Ammon's horn (tissue), 1 donor: ENCODE measurements around the gene AFF3.

Experiments used
- DNase-seq: peaks from one replicate; pipeline ENCODE4 v3.0.0-alpha.2; 2016; ENCODE audit warnings: low spot score

Gene AFF3

DNA sequence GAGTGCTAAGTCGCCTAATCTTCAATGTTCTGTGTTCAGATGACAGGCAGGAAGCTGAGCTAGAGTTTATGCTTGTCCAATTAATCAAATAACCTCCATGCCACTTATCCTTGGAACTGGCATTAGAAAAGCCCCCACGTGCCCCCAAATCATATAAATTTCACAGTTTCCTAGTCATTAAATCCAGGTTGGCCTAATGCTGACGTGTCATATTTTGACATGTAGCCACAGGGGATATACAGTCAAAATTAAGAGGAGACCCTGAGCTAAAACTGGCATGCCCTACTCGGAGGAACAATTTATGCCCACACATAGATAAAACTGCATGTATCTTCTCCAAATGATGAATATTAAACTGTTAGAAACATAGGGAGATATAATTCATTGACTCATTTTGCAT, 101.0 kb downstream of the AFF3 start:
- no peak for DNase-seq

DNA sequence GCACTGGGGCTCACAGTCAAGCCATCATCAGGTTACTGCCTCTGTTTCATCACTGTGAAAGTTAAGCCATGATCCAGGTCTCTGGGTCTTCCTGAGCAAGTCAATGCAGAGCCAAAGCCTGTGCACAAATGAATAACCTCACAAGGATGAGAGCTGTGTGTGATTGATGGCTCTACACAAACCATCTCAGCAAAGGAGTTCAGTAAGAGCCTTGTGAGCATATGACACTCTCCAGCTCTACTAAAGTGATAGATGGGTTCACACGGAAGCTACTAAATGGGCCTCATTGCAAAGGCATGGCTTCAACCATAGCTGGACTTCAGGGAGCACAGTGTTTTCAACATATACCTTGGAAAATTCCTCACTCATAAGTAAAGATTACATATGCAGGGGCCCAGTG, 101.5 kb downstream of the AFF3 start:
- no peak for DNase-seq

DNA sequence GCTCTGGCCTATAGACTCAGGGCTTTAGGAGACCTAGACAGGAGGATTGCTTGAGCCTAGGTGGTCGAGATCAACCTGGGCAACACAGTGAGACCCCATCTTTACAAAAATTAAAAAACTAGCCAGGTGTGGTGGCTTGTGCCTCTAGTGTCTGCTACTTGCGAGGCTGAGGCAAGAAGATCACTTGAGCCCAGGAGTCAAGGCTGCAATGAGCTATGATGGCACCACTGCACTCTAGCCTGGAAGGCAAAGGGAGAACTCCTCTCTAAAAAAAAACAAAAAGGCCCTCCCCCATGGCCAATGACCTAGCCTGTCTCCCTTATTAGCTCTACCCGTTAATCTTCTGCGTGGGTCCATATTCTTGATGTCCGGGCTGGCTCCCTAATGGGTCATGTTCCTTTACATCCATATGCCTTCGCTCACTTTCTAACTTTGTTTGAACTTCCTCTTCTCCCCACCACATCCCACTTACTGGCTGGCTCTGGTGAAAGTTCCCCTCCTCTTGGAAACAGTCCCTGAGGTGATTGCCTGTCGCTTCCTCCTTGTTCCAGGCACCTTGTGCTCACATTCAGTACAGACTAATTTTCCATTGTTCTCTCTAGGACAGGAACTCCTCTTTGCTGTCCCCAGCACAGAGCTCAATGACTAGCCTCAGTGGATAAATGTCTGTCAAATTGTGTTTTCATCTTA, 103.0 kb downstream of the AFF3 start:
- DNase-seq = peak; percentile 25

DNA sequence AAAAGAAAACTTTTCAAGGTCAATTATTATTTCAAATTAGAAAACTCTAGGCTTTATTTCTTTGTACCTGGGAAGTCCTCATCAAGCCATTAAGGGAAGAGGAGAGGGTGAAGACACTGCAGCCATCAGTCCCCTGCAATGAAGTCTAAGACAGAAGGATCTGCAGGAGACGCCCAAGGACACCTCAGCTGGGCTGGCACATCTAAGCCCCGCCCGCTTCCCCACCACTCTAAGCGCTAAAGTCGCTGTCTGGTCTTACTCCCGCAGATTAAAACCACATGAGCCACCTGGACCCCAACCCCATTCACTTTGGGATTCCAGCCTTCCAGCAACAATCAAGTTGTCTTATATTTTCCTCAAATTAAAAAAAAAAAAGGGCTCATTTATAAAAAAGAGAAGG, 104.4 kb downstream of the AFF3 start:
- DNase-seq = no peak

DNA sequence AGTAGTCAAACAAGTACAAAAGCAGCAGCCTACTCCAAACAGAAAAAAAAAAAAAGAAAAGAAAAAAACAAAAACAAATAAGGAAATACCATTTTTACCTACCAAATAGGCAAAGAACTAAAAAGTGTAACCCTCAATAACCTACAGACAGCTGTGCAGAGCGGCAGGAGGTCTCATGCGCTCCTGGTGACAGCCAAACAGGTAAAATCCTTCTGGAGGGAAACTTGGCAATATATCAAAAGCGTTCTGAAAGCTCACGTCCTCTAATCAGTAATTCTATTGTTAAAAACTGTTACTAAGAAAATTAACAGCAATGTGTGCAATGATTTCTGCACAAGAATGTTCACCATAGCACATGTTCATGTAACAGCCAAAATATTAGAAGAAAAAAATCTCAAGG, 105.6 kb downstream of the AFF3 start:
- no peak for DNase-seq

DNA sequence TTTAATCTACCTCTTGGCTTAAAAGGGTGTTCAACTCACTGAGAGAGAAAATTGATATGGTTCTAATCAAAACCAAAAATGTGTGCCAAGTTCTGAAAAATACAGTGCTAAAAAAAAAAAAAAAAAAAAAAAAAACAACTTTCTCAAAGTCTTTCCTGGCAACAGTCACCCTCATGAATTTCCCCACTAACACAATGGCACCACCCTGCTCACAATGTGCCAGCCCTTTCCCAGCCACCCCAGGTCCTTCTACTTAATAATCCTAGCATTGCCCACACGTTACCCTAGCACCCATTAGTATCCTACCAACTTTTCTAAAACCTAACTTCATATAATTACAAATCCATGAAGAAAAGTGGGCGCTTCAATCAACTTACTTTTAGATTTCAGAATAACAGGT, 106.4 kb downstream of the AFF3 start:
- DNase-seq = no peak

DNA sequence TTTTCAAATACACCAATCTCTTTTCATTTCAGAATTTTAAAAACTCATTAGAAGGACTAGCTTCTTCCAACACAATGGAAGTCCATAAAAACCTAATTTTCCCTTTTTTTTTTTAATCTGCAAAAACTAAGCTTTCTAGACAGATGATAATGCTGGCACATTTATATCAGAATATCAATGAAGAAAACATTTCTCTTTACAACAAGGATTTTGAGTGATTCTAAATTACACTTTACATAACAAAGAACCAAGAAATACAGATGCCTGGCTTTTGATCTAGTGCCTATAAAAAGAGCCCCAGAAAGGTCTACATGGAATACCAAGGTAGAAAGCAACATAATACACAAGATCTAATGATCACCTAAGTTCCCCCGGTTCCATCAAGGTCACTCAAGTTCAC, 108.0 kb downstream of the AFF3 start:
- DNase-seq = no peak

DNA sequence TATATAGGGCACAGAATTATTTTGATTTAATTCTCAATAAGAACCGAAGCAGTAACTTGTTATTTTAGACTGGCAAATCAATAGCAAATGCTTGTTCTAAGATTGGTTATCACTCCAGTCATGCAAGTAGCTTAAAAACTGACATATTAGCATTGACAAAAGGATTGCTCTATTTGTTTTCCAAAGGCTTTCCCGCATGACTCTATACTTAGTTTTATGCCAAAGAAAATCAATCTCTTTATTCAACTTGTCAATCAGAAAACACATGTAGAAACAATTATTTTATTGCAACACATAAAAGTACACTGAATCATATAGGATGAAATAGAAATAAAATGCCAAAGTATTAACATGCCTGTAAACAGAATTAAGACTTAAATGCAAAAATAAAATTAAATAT, 108.4 kb downstream of the AFF3 start:
- no peak for DNase-seq

DNA sequence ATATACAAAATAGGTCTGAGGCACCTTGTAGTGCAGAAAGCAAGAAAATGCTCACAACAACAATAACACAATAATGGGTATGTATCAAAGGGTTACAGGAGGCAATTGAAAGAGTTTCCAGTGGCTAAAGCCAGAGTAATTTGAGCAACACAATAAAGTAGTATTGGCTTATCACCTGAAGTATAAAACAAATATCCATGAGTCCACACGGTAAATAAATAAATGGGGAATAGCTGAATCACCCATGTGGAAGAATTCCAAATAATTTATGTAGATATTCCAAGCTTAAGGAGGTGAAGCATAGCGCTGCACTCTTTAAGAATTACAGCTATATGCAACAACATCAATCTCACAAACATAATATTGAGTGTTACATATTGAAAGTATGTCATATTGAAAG, 110.8 kb downstream of the AFF3 start:
- no peak for DNase-seq

DNA sequence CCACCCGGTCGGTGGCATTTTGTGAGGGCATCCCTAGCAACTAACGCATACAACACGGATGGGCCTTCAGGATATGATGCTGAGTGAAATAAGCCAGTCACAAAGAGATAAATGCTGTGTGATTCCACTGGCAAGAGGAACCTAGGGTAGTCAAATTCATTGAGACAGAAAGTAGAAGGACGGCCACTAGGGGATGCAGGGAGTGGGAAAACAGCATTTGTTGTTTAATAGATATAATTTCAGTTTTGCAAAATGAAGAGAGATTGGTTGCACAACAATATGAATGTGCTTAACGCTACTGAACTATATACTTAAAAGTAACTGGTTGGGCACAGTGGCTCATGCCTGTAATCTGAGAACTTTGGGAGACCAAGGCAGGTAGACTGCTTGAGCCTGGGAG, 112.9 kb downstream of the AFF3 start:
- no peak for DNase-seq

DNA sequence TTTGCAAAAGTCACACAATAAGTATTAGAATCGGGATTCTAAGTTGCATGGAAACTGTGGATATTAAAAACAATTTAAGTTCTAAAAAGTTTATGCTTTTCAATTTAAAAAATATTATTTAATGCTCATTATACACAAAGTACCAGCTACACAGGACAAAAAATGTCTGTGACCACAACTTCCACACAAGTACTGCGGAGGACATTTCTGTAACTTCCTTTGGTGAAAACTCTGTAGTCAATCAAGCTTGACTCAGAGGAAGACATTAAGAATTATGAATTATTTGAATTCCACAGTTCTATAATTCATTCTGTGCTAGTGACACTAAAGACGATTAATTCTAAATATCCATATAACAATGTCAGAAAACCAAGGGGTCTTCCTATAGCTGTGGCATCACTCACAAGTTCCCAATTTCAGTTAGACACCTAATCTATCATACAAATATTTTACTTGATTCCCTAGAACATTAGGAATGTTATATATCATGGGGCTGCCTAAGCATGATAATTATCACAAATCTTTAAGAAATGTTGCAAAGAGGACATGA, 120.5 kb downstream of the AFF3 start:
- no peak for DNase-seq

DNA sequence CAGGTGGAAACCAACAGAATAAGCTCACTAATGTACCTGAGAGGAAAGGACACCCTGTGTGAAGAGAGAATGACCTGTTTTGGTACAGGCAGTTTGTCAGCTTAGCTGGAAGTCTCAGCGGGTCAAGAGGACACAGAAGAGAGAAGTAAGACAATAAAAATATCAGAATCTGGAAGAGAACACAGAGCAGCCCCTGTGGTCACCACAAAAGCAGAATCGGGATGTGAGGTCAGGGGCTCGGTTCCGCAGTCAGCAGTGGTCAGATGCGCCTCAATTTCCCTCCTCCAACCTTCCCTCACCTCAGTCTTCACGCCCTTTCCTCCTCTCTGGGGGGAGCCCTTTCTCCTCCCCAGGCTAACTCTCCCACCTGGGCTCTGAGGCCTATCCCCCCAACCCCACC, 122.9 kb downstream of the AFF3 start:
- DNase-seq = peak; percentile 38

DNA sequence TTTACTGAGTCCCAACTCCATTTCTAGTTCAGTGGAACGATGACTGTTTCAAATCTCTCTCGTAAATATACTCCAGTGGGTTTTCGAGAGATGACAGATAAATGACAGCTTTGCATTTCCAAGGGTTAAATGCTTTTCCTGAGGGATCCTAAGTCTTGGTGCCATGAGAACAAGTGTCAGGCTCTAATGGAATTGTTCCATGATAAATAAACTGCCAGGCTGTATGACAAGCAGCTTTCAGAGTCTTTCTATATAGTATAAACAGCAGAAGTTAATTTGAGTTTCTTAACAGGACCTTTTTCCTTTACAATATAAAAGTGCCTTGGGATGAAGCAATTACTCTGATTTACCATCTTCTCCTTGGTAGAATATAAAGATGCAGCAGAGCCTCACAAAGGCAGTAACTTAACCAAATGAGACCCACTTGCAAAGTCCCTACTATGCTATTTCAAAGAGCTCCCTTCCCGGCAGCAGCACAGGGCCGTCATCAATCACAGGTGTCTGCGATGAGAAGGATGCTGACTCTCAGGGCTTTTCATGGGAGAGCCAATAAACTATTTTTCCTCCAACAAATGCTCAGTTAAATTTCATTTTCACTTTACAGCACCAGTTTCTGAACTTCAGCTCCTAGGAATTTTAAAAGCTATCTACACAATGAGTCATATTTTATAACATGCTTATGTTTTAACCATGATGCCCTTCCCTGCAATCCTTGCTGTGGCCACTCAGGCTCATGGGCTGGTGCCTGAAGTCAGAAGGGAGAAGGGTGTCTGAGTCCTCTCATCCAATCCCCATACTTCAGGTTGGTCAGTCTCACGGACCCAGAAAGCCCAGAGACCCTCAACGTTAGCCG, 123.8 kb downstream of the AFF3 start:
- no peak for DNase-seq

DNA sequence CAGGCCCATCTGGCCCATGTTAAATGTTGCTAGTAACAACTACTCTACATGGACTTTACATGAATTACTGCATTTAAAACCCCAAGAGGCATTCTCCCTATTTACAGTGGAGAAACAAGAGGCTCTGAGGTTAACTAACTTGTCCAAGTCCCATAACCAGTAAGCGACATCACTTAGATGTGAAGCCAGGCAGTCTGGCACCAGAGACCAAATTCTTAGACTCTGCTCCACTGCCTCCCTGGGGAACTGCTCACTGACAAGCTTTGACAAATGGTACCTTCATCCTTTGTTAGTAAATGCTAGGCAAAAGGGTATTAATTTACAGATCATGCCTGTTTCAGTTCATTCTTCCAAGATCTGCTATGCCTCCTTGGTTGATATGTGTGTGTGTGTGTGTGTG, 124.8 kb downstream of the AFF3 start:
- DNase-seq = no peak

DNA sequence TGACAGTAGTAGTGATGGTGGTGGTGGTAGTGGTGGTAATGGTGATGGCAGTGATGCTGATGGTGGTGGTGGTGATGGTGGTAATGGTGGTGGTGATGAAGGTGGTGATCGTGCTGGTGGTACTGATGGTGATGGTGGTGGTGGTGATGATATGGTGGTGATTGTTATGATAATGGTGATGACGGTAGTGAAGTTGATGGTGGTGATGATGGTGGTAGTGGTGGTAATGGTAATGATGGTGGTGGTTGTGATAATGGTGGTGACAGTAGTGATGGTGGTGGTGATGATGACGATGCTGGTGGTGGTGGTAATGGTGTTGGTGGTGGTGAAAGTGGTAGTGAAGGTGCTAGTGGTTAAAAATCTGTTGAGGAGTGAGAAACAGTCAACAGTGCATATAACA, 125.6 kb downstream of the AFF3 start:
- DNase-seq = no peak

DNA sequence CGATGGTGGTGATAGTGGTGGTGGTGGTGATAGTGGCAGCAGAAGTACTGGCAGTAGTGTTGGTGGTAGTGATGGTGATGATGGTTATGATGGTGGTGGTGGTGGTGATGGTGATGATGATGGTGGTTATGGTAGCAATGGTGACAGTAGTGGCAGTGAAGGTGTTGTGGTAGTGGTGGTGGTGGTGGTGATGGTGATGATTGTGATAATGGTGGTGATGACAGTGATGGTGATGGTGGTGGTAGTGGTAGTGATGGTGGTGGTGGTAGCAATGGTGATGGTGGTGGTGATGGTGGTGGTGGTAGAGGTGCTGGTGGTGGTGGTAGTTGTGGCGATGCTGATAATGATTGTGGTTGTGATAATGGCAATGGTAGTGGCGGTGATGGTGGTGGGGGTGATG, 126.5 kb downstream of the AFF3 start:
- no peak for DNase-seq

DNA sequence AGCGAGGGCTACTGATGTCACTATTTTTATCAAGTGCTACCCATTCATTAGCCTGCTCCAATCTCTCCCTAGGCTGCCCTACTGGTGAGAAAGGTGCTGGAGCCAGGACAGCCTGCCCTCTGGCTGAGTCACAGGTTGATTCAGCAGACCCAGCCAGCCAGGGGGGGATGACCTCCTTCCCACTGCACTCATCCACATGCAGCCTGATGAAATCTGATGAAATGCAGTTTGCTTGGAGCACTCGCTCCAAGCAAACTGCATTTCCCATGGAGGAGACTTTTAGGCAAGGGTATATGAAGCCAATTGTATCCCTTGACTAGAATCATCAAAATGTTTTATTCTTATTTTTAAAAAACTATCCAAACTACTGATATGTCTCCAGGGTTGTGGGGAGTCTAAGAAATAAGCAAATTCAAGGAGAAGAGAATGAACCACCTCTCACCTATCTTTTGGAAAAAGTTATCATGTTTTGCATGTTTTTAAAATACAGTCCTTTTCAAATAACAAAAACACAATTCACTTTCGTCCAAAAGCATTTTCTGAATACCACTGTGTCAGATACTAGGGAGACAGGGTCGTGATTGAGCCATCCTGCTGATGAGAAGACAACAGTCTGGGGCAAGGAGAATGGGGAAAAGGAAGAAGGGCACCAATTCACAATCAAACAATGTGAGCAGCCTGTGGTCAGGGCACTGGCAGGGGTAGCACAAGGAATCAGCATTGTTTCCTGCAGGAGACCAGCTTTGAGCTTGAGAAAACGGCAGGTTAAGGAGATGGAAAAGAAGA, 128.3 kb downstream of the AFF3 start:
- DNase-seq = no peak

DNA sequence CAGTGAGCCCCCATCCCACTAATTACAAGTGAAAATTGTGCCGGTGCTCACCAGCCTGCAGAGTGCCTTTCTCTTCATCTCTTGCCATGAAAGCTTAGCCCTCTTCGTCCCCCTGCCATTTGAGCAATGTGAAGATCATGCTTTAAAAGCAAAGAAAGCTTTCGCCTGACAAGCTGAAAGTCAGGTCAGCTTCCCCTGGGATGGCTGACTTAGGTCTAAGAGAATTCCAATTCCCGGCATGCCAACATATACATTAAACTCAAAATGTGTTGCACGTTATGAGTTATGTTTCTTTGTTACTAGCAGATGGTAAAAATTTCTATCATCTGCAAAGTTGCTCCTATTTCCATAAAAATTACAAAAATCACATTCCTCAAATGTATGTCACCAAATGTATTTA, 129.8 kb downstream of the AFF3 start:
- DNase-seq = no peak

DNA sequence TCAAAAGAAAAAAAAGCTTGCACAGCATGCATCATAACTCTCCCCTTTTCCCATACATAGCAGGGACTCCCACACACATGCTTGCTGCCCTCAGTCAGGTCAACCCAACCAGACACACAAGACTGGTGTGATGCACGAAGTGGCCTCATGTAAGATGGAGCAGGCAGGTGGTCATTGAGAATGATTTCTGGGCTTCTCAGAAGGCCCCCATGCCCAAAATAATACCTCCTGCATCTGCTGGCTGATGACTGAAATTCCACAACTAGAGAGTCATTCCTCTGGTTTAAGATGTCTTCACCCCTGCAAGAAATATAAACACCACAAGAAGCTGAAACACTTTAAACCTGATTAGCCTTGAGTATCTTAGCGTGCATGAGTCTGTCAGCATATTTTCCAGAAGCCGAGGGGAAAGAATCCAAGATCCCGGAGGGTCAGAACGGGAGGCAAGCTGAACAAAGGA, 131.1 kb downstream of the AFF3 start:
- no peak for DNase-seq

DNA sequence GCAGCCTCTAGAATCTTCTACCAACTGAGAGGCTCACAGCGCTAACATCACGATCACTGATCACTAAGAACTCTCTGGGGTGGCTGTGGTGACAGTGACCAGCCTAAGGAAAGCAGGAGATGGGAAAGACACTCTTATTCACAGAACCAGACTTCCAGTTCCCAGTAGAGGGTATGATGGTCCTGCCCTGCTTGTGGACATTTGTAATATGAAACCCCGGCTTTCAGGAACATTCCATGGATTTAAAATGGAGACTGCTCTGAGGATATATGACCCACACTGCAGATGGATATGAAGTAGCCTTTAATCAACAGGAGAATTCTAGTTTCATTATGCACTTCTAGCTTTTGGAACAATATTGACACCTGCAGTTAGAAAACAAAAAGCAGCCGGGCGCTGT, 131.8 kb downstream of the AFF3 start:
- no peak for DNase-seq

DNA sequence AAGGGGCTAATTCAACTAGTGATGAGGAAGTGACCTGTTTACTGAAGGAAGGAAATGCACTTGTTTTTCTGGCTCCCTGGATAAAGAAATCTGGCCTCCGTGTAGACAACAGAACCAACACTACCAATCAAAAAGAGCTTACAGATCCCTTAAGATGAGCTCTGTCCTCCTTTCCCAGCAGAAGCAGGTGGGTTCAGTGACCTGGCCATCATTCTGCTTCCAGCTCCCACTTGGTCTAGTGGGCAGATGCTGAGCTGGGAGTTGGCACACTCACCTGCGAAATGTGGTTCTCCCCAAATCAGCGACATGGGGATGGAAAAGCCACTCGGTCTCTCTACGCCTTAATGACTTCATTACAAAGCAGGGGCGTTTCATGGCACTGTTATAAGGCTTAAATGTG, 132.6 kb downstream of the AFF3 start:
- DNase-seq = no peak

DNA sequence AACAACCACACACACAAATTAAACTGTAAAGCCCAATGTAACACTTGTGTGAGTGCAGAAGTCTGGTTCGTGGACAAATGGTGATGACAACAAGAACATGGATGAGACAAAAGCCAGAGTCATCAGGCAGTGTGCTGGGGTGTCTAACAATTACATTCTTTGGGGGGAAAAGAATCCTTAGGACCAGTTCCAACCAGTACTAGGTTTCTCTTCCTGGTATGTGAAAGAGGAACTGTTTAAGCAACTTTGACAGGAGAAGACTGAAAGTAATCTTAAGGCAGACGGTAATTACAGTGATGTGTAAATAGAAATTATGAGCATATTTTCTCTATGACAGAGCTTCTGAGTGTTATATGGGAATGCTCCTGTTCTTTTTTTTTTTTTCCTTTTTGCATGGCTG, 133.4 kb downstream of the AFF3 start:
- DNase-seq = no peak

DNA sequence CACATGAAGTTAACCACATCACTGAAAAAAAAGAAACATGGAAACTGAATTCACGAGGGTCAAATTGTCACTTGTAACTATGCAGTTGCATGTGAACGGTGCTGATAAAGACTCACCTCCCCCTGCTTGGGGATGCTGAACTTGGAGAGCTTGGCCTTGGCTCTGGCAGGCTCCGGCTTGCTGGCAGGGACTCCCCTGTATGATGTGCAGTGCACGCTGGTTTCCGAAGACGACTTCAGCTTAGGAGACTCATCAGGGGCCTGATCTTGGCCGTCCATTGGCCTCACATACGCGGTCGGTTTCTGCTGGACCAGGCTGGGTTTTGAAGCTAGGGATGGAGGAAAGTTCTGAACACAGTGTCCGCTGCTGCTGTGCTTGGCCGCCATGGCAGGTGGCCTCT, 135.9 kb downstream of the AFF3 start:
- DNase-seq = no peak
